Endometrial microvascular endothelial cells (primary cell): ENCODE measurements around the gene ZNF319. TPM values are rescaled to one million over a fixed set of nuclear protein-coding genes. Genes with fewer than 3 reads are reported as not detected.

Experiments used
- in situ Hi-C: cut with HindIII; loops from 2 replicates; pipeline ENCODE4 v1.10.0; 2017; ENCODE audit warnings: low sequenced_read_pairs, low pct_unique_long_range_greater_than_20kb; ENCODE audit errors: inconsistent ontology term
- total RNA-seq: library from RNA; depleted of rRNA; stranded (reverse); fragments of >200 nt; gene quantifications from one replicate; pipeline ENCODE4 v1.2.3, GENCODE V29; 2015; ENCODE audit errors: inconsistent ontology term

Gene ZNF319
- total RNA-seq, 1 donor from 2014 or later = 5.2 TPM

- in situ Hi-C loops = loop anchor here (25.0 kb wide), 1 partner anchor 227 kb away; no protein-coding TSS in a partner anchor
Measured at GRCh38 chr16:57988929-57989328, 11.5 kb downstream of the ZNF319 start.

GRCh38 chr16:57987441-57988177 is 12.9 kb downstream of the ZNF319 start:
- in situ Hi-C loops = loop anchor here (25.0 kb wide), 1 partner anchor 225 kb away; no protein-coding TSS in a partner anchor

- in situ Hi-C loops = loop anchor here (25.0 kb wide), 1 partner anchor 224 kb away; no protein-coding TSS in a partner anchor
Measured at GRCh38 chr16:57986196-57986595, 14.3 kb downstream of the ZNF319 start.

GRCh38 chr16:57985204-57986181 is 15.0 kb downstream of the ZNF319 start:
- in situ Hi-C loops = loop anchor here (25.0 kb wide), 1 partner anchor 223 kb away; no protein-coding TSS in a partner anchor

- in situ Hi-C loops = loop anchor here (25.0 kb wide), 1 partner anchor 222 kb away; no protein-coding TSS in a partner anchor
Measured at GRCh38 chr16:57984443-57985203, 15.8 kb downstream of the ZNF319 start.

- in situ Hi-C loops = loop anchor here (25.0 kb wide), 1 partner anchor 220 kb away; no protein-coding TSS in a partner anchor
Measured at GRCh38 chr16:57982385-57982784, 18.1 kb downstream of the ZNF319 start.

GRCh38 chr16:57981636-57982035 is 18.8 kb downstream of the ZNF319 start:
- in situ Hi-C loops = loop anchor here (25.0 kb wide), 1 partner anchor 219 kb away; no protein-coding TSS in a partner anchor

- in situ Hi-C loops = loop anchor here (25.0 kb wide), 1 partner anchor 217 kb away; no protein-coding TSS in a partner anchor
Measured at GRCh38 chr16:57979006-57979585, 21.4 kb downstream of the ZNF319 start.

GRCh38 chr16:57978070-57978465 is 22.4 kb downstream of the ZNF319 start:
- in situ Hi-C loops = loop anchor here (25.0 kb wide), 1 partner anchor 216 kb away; no protein-coding TSS in a partner anchor

- in situ Hi-C loops = loop anchor here (25.0 kb wide), 1 partner anchor 215 kb away; no protein-coding TSS in a partner anchor
Measured at GRCh38 chr16:57977418-57978069, 22.9 kb downstream of the ZNF319 start.

GRCh38 chr16:57976331-57976796 is 24.1 kb downstream of the ZNF319 start:
- in situ Hi-C loops = loop anchor here (25.0 kb wide), 1 partner anchor 214 kb away; no protein-coding TSS in a partner anchor

GRCh38 chr16:57972306-57972705 is 28.2 kb downstream of the ZNF319 start:
- in situ Hi-C loops = no loop called here

- in situ Hi-C loops = no loop called here
Measured at GRCh38 chr16:57971848-57972247, 28.6 kb downstream of the ZNF319 start.

- in situ Hi-C loops = no loop called here
Measured at GRCh38 chr16:57970970-57971369, 29.5 kb downstream of the ZNF319 start, which contains the start of gene CNGB1. TSS of gene CNGB1 (minus strand) at chr16:57971128. CDS start at chr16:57967286, 3,842 bp downstream.

- in situ Hi-C loops = no loop called here
Measured at GRCh38 chr16:57970319-57970718, 30.2 kb downstream of the ZNF319 start.

- in situ Hi-C loops = no loop called here
Measured at GRCh38 chr16:57969451-57970123, 30.9 kb downstream of the ZNF319 start.

GRCh38 chr16:57967916-57968315 is 32.6 kb downstream of the ZNF319 start:
- in situ Hi-C loops = no loop called here
